Panc1 (cell line): ENCODE measurements around the gene CEMIP.

Source experiments
- CTCF ChIP-seq: fragments of 450-650 bp; IDR thresholded peaks from 2 replicates; pipeline ENCODE4 v1.5.1; 2017; ENCODE audit warnings: mild to moderate bottlenecking
- POLR2AphosphoS5 ChIP-seq: IDR thresholded peaks from 2 replicates; pipeline ENCODE4 v1.6.1; 2012; ENCODE audit warnings: mild to moderate bottlenecking, low read depth, low read length, moderate library complexity
- TCF7L2 ChIP-seq: IDR thresholded peaks from 2 replicates; pipeline ENCODE4 v1.6.1; 2011; ENCODE audit warnings: mild to moderate bottlenecking, low read depth, low read length, inconsistent platforms
- TF ChIP-seq, protein P1 (sequence below), 2 experiments: IDR thresholded peaks; 2 replicates each; pipeline ENCODE4 v1.6.1; 2011 to 2012; ENCODE audit warnings: low read depth in 2 of 2, control low read depth in 1 of 2, low read length in 1 of 2, mild to moderate bottlenecking in 1 of 2, moderate library complexity in 1 of 2; ENCODE audit not compliant: insufficient read depth in 1 of 2

GRCh38 chr15:80769153-80769828, 9.9 kb upstream of the CEMIP start:
- TF ChIP-seq CTCF (no peak), POLR2AphosphoS5 (no peak), TCF7L2 (no peak)
- TF ChIP-seq, protein P1, sequence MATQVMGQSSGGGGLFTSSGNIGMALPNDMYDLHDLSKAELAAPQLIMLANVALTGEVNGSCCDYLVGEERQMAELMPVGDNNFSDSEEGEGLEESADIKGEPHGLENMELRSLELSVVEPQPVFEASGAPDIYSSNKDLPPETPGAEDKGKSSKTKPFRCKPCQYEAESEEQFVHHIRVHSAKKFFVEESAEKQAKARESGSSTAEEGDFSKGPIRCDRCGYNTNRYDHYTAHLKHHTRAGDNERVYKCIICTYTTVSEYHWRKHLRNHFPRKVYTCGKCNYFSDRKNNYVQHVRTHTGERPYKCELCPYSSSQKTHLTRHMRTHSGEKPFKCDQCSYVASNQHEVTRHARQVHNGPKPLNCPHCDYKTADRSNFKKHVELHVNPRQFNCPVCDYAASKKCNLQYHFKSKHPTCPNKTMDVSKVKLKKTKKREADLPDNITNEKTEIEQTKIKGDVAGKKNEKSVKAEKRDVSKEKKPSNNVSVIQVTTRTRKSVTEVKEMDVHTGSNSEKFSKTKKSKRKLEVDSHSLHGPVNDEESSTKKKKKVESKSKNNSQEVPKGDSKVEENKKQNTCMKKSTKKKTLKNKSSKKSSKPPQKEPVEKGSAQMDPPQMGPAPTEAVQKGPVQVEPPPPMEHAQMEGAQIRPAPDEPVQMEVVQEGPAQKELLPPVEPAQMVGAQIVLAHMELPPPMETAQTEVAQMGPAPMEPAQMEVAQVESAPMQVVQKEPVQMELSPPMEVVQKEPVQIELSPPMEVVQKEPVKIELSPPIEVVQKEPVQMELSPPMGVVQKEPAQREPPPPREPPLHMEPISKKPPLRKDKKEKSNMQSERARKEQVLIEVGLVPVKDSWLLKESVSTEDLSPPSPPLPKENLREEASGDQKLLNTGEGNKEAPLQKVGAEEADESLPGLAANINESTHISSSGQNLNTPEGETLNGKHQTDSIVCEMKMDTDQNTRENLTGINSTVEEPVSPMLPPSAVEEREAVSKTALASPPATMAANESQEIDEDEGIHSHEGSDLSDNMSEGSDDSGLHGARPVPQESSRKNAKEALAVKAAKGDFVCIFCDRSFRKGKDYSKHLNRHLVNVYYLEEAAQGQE (IDR thresholded peaks at IDR 0.05; ENCODE audit: insufficient read depth in 1 of 2, low read depth in 2 of 2, low read length in 1 of 2) = no peak
